HG03575 (cell line): ENCODE measurements around the gene LRRC57.

ENCODE experiments used
- ATAC-seq: cut with Tn5 transposase; IDR thresholded peaks from one replicate; pipeline ENCODE4 v1.9.1; 2021; ENCODE audit not compliant: unreplicated experiment, insufficient number of reproducible peaks, low FRiP score; ENCODE audit errors: extremely low read depth

LRRC57 gene

DNA sequence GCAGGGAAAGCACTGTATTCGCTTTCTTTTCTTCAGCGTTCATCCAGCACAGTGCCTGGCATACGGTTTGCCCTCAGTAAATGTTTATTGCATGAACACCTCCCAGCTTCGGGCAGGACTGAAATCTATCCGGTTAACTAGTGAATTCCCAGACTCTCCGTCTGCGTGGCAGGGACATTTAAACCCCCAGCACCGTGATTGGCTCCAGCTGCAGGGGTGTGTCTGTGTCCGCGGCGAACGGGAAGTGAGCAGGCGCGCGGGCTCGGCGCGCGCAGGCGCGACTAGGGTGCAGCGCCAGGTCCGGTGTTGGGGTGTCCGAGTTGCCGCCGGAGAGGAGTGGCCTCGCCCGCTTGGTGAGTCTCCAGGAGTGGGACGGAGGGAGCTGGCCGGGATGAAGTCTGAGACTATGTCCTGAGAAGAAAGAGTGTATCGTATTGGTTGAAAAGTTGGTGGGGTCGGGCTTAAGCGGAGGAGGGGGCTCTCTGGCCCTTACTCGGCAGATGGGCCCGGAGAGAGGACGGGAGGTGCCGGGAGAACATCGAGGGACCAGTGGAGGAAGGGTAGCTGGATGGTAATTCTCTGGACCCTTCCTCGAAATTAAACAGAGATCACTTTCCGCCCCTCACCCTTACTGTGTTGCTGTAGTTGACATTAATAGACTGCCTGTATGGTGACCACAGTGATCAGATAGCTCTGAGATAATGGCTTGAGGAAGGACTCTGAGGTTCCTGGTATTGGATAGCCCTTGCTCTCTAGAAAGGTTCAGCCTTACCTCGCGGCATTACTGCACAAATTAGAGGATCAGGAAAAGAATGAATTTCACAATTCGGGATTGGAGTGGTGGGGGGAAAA, 53.0 kb downstream of the LRRC57 start, which contains the start of gene SNAP23:
Gene SNAP23, plus strand, starts transcription at position 274 of the 852 bp plus-strand sequence. CDS start 16,213 bp downstream, outside the sequence.
- no peak for ATAC-seq

DNA sequence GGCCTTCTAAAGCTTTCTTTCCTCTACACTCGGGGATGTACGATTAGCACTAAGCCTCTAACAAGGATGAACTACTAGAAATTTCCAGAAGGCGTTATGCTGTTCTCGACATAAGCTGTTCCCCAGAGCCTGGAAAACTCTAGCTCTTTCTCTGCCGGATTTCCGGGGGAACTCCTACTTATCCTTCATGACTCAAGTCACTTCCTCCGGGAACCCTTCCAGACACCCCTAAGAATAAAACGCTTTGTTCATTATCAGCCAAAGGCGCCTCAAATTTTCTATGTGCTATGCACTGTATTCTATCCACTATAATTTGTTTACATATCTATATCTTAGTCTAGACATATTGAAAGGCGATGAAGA, 53.6 kb downstream of the LRRC57 start:
- no peak for ATAC-seq

DNA sequence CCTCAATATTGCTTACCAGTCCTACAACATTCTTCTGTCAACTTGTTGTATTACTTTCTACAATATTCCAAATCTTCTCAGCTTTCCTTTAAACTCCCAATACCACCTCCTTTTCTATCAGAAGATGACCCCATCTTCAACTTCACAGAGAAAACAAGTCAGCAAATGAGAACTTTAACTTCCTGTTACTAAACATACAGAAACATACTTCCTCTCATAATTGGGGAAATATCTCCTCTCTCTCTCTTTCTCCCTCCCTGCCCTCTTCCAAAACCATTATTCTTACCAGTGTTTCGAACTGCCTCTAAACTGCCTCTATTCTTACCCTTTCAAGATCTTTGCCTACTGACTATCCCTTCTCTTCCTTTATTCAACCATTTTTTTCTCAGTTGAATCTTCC, 54.9 kb downstream of the LRRC57 start:
- no peak for ATAC-seq

DNA sequence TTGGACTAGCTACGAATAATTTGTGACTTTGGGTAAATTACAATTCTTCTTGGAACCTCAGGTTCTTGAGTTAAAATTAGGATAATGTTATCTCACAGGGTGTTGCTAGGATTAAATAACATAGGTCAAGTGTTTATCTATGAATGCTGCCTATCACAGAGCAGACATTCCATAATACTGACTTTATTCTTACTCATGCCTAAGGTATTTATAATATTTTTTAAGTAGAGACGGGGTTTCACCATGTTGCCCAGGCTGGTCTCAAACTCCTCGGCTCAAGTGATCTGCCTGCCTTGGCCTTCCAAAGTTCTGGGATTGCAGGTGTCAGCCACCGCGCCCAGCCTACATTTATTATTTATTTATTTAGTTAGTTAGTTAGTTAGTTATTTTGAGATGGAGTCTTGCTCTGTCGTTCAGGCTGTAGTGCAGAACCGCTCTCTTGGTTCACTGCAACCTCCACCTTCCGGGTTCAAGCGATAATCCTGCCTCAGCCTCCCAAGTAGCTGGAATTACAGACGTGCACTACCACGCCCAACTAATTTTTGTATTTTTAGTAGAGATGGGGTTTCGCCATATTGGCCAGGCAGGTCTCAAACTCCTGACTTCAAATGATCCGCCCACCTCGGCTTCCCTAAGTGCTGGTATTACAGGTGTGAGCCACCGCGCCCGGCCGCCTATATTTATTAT, 56.9 kb downstream of the LRRC57 start:
- ATAC-seq, result no peak

DNA sequence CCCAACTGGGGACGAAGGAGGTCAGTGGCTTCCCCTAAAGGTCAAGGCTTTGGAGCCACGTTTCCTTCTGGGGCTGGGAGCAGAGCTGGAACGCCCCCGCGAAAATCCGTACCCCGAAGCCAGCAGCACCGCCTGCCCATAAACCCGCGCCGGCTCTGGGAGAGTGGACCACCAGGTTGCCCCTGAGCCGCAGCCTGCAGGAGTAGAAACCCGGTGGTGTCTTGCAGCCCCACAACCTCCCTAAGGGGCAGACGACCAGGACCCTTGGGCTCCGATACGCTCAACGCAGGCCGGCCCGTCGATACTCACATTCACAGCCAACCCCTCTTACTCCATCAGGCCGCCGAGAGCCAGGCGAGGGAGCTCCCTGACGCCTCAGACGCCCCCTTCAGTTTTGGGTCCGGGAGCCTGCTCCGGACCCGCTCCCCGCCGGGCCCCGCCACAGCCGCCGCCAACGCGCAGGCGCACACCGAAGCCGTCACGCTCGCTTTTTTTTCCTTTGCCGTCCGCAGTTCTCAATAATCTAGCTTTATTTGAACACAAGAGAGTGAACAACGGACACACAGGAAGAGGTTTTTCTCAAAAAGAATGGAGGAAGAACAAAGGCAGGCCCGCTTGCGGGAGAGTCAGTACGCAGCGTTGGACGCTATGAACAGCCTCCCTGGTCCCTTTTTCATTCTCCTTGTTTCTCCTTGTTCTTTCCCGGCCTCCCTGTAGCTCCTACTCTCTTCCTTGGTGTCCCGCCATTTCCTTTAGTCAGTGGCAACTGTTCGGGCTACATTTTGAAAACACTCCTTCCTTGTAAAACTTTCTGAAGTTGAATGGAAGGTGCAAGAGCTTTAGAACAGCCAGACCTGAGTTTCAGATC, 57.7 kb downstream of the LRRC57 start, which contains the start of gene ZNF106:
Gene ZNF106, minus strand, starts transcription at position 471 of the 868 bp plus-strand sequence. CDS start 18,852 bp downstream, outside the sequence.
- no peak for ATAC-seq

DNA sequence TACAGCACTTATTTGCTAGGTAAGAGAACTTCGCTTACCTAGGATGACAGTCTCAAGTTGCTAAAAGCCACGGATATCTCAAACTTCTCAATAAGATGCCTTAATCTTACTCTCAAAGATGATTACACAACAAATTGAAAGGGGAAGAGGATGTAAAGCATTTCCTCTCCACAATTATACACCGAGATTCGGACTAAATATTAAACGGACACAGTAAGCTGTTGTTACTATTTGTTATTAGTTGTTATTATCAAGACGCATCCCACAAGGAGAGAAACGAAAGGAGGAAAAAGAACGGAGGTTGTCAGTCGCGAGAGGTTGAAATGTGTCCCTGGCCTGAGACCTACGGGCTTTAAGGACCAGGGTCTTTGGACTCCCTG, 58.3 kb downstream of the LRRC57 start:
- ATAC-seq, result no peak
